ACHN (cell line): ENCODE data around the gene SLIT1.

Experiments used
- DNase-seq: peaks from one replicate; pipeline ENCODE4 v3.0.0-alpha.2; 2015
- in situ Hi-C: cut with HindIII; loops from 2 replicates; pipeline ENCODE4 v1.10.0; 2017; ENCODE audit warnings: low sequenced_read_pairs, low pct_ligation_motif_present, low pct_unique_long_range_greater_than_20kb

Gene SLIT1

DNA sequence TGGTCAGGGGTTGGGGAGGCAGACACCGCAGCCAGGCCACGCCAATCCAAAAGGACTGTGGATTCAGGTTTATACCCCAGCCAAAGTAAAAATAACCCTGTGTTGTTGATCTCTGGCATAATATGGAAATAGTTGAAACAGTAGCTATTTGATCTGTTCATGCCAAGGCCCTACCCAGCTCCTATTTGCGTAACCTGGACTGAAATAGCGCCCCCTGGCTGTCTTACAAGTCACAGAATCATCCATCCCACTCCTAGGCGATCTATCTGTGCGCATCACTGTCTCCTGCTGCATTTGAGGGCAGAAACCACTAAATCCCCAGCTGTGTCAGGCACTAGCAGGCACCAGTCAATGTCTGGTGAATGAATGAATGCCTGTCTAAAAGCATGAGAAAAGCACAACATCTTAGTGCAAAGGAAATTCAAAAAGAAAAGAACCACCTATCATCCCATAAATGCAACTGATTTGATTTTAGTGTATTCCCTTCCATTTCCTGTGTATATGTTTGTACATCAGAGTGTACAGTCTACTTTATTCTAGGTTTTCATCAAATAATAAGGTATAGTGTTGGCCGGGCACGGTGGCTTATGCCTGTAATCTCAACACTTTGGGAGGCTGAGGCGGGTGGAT, 160.0 kb downstream of the SLIT1 start:
- in situ Hi-C loops = no loop called here
- peak; percentile 56 for DNase-seq

DNA sequence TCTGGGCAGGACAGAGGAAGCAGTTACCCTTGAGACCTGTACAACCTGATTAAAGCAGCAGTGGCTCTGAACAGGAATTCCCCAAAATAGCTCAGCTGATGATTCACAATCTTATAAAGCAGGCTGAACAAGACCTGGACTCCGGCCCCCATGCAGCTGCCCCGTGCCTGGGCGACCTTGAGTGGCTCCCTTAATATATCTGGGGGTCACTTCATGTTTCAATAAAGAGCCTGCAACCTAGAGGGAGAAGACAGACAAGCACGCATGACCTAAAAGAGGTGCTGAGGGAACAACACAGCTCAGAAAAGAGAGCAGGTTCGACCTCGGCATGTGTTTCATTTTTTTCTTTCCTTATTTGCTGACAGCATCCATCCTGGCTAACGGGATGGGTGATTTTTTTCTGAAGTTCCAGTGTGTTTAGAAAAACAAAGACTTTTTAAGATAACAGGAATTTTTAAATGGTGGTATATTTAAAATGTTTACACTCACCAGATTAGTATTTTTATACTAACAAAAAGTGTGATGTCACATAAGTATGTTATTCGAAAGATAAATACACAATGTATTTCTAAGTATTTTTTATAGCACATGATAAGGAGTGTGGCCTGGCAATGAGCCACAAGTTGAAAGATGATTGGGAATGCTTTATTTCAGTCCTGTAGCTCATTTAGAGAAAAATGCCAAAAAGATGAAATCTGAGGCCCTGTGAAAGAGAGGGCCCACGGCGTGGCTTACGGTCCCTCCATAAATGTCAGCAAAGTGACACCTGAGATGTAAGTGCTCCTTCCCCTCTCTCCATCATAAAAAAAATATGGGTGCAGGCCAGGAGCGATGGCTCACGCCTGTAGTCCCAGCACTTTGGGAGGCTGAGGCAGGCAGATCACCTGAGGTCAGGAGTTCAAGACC, 161.3 kb downstream of the SLIT1 start:
- DNase-seq = peak; percentile 72
- in situ Hi-C loops = no loop called here

DNA sequence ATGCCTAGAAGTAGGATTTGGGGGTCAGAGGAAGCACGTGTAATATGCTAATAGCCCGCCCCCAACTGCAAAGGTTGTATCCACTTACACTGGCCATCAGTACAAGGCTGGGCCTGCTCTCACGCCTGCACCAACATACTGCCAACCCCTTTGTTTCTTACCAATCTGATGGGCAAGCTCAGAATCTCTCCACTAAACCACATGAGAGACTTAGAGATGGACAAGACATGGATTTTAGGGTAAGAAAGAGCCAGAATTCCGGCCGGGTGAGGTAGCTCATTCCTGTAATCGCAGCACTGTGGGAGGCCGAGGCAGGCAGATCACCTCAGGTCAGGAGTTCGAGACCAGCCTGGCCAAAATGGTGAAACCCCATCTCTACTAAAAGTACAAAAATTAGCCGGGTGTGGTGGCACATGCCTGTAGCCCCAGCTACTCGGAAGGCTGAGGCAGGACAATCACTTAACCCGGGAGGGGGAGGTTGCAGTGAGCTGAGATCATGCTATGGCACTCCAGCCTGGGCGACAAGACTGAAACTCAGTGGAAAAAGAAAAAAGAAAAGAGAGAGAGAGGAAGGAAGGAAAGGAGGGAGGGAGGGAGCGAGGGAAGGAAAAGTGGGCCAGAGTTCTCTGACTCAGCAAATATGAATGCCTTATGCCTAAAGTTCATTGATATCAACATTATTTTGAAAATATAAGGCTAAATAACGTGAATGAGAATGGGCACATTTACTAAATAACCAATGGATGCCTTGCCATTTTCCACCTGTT, 162.2 kb downstream of the SLIT1 start:
- no peak for DNase-seq
- in situ Hi-C loops = no loop called here

DNA sequence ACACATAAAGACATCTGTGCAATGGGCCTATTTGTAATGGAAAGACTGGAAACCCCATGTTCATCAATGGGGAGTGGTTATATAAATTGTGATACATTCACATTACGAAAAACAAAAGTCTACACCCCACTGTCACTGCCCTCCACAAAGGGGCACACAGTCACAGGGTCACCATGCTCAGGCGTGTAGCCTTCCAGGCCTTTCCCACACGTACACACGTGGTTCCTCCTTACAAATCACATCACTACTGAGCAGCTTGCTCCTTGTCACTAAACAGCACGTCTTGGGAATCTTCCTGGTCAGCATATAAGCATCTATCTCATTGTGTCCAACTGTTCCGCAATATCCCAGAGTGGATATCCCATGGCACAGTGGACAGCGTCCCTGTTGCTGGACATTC, 163.1 kb downstream of the SLIT1 start:
- in situ Hi-C loops = no loop called here

DNA sequence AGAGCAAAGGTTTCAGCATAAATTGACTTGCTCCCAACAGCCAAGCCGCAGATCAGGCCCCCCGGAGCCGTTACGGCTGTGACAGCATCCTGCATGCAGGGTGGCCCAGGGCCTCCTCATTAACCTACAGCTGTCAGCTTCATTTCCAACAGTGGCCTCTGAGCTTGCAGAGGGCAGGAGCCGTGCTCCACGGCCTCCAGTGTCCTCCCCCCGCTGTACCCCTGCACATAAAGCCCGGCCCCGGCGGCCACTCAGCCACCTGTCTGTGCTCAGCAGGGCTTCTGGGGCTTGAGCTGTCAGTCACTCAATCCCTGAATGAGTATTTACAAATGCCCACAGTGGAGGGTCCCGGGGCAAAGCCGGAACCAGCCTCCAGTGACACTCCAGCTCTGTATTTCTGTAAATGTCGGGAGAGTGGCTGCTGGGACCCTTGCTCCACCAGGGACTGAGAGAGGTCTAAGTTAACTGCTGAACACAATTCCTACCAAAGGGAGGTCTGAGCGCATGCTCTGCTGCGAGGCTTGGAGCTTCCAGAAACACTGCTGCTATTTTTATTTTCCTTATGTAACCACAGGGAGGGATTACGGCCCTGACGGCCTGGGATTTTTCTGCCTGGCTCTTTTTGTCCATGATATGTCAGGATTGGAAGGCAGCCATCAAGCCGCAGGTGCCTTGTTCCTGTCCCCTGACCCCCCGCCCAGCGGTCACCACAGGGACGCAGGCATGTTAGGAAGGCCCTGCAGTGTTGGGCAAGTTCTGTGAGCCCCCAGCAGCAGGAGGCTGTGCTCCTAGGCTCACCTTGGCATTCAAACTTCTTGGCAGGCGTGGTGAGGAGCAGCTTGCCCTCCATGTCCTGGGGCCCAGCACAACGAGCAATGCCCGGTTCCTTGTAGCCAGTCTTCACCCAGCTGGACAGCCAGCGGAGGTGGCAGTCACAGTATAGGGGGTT, 165.0 kb downstream of the SLIT1 start:
- in situ Hi-C loops = no loop called here
- no peak for DNase-seq

More for the DNA sequence above, 163.1 kb downstream of the SLIT1 start:
- no peak for DNase-seq

DNA sequence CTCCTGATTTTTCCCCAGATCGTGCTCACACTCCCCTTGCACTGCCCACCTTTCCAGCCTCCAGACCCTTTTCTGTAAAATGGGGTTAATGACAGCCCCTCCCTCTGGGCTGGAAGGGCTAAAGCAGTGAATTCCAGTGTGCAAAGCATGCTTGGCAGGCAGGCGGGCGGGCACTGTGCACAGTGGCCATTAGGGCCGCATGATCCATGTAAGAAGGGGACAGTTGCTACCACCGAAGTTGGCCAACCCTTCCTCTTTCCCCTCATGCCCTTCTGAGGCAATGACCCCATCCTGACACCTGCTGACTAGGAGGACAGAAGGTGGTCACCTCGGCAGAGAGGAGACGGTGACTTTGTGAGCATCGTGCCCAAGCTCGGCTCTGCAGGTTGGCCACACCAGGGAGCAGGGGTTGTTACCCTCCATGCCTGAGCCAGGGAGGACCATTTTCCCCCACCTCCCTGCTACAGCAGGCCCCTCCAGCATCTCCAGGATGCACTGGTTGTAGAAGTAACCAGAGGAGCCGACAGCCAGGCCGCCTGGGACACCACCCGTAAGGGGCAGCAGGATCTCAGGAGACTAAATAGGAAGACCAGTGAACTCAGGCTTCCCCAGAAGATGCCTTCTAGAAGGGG, 166.4 kb downstream of the SLIT1 start:
- in situ Hi-C loops = no loop called here
- DNase-seq = no peak

DNA sequence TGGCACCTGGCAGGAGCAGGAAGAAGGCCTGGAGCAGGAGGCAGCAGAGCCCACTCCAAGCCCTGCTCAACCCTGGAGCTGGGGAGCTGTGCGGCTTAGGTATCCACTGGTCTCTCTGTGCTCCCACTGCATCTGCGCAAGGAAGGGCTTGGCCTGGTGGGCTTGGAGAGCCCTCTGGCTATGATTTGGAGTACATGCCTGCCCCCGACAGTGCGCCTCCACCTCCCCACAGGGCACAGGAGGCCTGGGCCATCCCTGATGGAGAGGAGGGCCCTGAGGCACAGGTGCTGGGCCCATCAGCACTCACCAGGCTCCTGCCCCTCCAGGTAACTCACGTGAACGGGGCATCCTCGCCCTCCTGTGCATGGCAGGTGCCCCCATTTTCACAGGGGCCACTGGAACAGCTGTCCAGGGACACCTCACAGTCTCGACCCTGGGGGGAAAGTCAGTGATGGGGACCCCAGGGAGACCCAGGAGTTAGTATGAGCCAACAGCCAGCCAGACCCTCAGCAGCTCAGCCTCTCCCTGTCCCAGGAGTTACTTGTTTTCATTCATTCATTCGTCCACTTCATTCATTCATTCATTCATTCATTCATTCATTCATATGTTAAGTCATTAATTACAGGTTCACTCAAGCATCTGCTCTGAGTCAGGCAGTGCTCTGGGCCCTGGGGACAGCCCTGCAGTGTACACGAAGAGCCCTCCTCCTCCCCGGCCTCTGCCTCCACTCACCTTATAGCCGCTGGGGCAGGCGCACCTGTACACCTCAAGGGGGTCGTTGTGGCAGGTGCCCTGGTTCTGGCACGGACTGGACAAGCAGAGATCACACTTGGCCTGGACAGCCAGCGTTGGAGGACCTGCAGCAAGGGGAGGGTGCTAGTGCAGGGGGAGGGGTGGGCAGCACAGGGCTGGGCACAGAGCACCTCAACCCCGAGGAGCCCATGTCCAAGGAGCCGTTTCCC, 167.2 kb downstream of the SLIT1 start:
- in situ Hi-C loops = no loop called here
- DNase-seq = no peak

DNA sequence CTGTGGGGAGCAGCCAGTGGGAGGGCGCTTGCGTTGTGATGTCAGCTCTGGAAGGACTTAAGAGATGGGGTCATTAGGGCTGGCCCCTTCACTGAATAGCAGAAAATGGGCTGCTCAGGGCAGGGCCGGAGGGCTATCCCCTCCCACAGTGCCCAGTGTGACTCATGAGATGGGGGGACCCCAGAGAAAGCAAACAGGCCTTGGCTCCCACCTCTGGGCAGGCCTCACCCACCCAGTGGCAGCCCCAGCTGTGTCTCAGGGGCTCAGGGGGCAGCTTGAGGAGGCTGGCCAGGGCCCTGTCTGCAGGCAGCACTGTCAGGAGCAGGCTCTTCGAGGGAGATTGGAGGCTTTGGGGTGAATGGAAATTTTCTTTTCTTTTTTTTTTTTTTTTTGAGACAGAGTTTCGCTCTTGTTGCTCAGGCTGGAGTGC, 168.3 kb downstream of the SLIT1 start:
- DNase-seq = no peak
- in situ Hi-C loops = no loop called here

DNA sequence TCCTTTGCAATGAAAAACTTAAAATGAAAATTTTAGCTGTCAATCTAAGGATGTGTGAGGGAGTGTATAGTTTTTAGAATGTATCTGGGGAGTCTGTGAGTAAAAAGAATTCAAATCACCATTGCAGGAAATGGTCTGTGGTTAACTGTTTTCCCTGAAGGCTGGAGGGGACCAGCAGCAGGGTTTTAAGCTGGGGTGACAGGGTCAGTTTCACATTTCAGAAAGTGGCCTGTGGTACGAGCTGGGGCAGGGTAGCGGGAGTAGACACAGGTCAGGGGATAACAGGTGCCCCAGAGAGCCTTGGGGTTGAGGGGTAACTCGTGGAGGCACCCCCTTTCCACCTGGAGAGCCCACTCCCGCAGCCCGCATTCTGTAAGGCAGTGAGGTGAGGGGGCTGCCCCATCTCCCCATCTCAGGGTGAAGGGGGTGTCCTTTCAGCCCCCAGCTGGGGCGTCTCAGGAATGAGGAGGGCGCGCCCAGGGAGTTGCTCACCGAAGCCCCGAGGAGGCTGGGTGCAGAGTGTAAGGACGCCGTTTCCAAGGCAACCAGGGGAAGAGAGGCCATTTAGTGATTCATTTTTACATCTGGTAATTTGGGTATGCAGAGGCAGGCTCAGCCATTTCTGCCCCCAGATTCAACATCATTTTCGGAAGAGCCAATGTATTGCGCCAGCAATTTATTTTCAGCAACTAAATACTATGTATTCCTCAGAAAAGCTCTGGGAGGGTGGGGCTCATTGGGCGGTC, 168.9 kb downstream of the SLIT1 start:
- DNase-seq = no peak
- in situ Hi-C loops = no loop called here

DNA sequence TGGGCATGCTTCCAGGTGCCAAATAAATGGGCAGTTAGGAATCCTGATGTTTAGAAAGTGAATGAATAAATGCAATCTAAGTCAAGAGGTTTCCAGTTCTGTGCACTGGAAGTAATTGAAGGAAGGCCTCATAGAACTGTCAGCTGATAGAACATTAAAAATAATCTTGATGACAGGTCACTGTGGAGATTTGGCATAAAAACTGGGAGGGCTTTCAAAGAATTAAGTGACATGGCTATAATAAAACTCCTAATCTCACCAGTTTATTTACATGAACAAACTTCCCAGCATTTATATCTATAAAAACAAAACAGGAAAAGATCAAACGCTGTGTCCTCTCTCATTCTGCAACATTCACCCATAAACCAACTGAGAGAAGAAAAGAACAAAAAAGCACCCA, 170.5 kb downstream of the SLIT1 start:
- in situ Hi-C loops = no loop called here

DNA sequence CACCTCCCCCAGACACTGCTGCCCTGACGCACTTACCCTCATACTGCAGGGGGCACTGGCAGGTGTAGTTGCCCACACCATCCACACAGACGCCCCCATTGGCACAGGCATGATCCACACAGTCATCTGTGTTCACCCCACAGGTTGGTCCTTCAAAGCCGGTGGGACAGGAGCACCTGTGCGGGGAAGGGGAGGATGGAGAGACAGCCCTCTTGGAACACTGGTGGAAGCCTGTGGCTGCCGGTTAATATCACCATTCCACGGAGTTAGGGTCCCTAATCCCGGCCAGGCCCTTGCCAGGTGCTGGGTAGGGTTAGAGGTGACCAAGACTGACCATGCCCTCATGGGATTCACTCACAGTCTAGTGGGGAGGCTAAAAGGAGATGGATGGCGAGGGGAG, 171.8 kb downstream of the SLIT1 start:
- in situ Hi-C loops = no loop called here

More for the DNA sequence above, 170.5 kb downstream of the SLIT1 start:
- DNase-seq = no peak

DNA sequence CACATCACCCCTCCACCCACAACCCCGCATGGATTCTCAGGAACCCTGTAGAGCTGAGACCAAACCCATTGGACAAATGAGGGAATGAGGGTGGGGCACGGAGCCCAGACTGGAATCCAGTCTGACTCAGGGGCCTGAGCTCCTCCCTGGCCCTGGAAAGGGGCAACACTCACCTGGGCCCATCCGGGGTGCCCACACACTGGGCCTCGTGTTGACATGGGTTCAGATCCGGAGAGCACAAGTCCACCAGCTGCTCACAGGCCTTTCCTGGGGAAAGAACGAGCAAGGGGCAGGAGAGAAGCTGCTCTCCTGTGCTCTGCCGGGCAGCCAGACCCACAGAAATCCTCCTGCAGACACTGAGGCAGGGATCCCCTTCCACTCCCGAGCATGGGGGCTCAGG, 172.2 kb downstream of the SLIT1 start:
- in situ Hi-C loops = no loop called here
- DNase-seq = no peak

More for the DNA sequence above, 171.8 kb downstream of the SLIT1 start:
- no peak for DNase-seq

DNA sequence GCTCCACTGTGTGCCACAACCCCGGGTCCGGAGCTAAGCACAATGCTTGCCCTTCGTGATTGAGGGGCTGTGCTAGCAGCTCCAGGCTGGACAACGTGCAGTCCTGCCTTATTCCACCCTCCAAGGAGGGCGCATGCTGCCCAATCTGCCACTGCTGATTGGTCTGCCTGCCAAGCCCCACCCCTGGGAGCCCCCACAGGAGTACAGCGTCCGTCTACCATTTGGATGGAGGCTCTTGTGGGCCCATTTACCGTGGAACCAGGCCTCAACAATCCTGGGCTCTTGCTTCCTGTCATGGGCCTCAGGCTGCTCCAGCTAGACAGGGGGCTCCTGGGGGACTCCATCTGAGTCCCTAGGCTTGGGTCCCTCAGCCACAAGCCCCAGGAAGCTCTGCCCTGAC, 173.3 kb downstream of the SLIT1 start:
- no peak for DNase-seq
- in situ Hi-C loops = no loop called here

DNA sequence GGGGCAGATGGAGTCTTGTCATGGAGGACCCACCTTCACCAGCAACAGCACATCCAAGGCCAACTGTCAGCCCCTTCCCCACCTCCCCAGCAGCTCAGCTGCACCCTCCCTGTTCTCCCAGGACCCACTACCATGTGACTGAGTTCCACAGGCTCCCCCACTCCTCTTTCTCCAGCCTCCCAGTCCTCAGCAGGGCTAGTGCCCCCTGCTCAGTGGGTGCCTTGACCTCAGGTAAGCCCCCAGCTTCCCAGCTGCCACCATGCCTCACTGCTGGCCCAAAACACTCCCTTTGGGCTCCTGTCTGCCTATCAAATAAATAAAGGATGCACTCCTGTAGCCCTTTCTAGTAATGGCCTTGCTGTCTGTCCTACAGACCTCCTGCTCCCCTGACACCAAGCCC, 174.4 kb downstream of the SLIT1 start:
- in situ Hi-C loops = no loop called here
- DNase-seq = no peak

DNA sequence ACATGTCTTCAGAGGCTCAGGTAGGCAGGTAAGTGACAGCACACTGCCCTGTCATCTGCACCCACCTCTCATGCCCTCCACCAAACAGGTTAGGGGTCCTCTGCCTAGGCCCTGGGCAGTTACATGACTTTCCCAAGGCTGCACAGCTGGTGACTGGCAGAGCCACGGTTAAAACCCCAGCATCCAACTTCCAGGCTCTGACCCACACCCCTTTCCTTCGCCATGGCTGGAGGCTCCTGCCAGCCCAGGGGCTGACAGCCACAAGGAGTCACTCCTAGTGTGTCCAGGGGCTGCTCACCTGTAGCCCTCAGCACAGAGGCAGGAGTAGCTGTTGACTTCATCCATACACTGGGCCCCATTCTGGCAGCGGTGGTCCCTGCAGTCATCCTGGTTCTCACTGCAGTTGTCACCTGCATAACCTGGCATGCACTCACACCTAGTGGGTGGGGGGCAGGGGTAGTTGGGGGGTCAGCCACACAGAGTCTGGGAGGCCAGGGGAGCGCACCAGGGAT, 175.0 kb downstream of the SLIT1 start:
- in situ Hi-C loops = no loop called here

DNA sequence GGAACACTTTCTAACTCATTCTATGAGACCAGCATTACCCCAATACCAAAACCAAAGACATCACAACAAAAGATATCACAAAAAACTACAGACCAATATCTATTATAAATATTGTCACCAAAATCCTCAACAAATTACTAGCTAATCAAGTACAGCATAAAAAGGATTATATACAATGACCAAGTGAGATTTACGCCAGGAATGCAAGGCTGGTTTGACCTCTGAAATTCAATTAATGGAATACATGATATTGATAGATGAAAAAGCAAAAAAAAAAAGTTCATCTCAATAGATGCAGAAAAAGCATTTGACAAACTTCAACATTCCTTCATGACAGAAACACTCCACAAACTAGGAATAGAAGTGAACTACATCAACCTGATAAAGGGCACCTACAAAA, 178.3 kb downstream of the SLIT1 start:
- no peak for DNase-seq
- in situ Hi-C loops = no loop called here

More for the DNA sequence above, 175.0 kb downstream of the SLIT1 start:
- DNase-seq = no peak
